HG02943 (cell line): Measurements from ENCODE around the gene TRIOBP.
"Not testable (repeated sequence)": the region's sequence is repeated elsewhere in the genome, so short reads cannot be mapped to it uniquely, and the experiment has no call there.

Source experiments
- ATAC-seq: cut with Tn5 transposase; IDR thresholded peaks from one replicate; pipeline ENCODE4 v1.9.1; 2021; ENCODE audit warnings: mild to moderate bottlenecking, low read depth, moderate library complexity; ENCODE audit not compliant: unreplicated experiment

TRIOBP gene

GRCh38 chr22:37717746-37718305 lies 21.0 kb downstream of the TRIOBP start:
- not testable (repeated sequence) for ATAC-seq

- ATAC-seq: no peak
These were observed 28.8 kb downstream of the TRIOBP start for GRCh38 chr22:37725551-37726240.

- no peak for ATAC-seq
These were observed 29.5 kb downstream of the TRIOBP start for GRCh38 chr22:37726241-37726887.

- ATAC-seq: no peak
These were observed 31.8 kb downstream of the TRIOBP start for GRCh38 chr22:37728620-37729019.

- no peak for ATAC-seq
These were observed 35.1 kb downstream of the TRIOBP start for GRCh38 chr22:37731804-37732471.

- no peak for ATAC-seq
These were observed 36.1 kb downstream of the TRIOBP start for GRCh38 chr22:37732699-37733607.

- no peak for ATAC-seq
These were observed 37.0 kb downstream of the TRIOBP start for GRCh38 chr22:37733625-37734401.

- no peak for ATAC-seq
These were observed 37.5 kb downstream of the TRIOBP start for GRCh38 chr22:37734402-37734700.

GRCh38 chr22:37734964-37735451 lies 38.2 kb downstream of the TRIOBP start:
- no peak for ATAC-seq

- ATAC-seq: no peak
These were observed 42.2 kb downstream of the TRIOBP start for GRCh38 chr22:37739035-37739434.

GRCh38 chr22:37739611-37740049 lies 42.8 kb downstream of the TRIOBP start:
- no peak for ATAC-seq

- ATAC-seq: no peak
These were observed 43.8 kb downstream of the TRIOBP start for GRCh38 chr22:37740455-37741311.

GRCh38 chr22:37741312-37741795 lies 44.5 kb downstream of the TRIOBP start:
- ATAC-seq: no peak

- ATAC-seq: no peak
These were observed 45.7 kb downstream of the TRIOBP start for GRCh38 chr22:37742376-37743171.

- no peak for ATAC-seq
These were observed 47.7 kb downstream of the TRIOBP start for GRCh38 chr22:37744589-37744988.

- ATAC-seq: peak; percentile 54
These were observed 48.9 kb downstream of the TRIOBP start for GRCh38 chr22:37745548-37746365.
